Stimulated activated CD4-positive, alpha-beta T cell treated with anti-CD3 and anti-CD28 coated beads, Interleukin-1b, Interleukin-23, amount 100 ng/mL, for 4 hours (primary cell): ENCODE results near the gene SEMA5A.
"Not testable (repeated sequence)": the region's sequence is repeated elsewhere in the genome, so short reads cannot be mapped to it uniquely, and the experiment has no call there.

ENCODE experiments used
- DNase-seq, 2 donors: peaks; one replicate each; pipeline ENCODE4 v3.0.0-alpha.2; 2020; ENCODE audit warnings: low read depth in 2 of 2

SEMA5A gene

GRCh38 chr5:9440517-9440916 is 105.4 kb downstream of the SEMA5A start:
- DNase-seq: no peak

DNA sequence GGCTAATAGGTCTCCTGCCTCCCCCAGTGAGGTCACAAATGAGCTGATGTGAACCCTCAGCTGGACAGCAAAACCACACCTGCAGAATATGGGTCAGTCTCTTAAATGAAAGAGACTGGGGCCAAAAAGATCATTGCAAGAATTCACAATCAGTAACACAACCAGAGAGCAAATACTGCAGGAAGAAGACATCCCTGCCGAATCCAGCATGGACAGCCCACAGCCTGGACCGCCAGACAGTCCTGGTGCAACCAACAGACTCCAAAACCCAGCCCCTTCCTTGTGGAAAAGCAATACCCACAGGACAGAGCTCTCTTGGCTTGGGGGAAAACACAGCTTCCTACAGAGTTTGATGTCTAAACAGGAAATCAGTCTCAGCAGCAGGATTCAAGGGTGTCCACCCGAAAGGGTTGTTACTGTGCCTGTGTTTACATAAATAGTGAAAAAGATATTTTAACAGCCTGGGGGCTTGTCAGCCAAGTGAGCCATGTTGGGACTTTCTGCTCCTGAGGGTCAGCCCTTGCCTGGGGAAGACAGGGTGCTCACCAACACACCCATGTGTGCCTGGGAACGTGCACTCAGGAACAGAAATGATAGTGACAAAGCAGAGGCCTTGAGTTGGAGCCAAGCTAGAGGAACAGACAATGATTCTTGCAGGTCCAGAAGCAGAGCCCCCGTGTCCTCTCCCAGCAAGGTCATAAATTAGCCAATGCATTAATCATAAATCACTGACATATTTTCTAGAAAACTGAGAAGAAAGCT is 106.2 kb downstream of the SEMA5A start:
- no peak for DNase-seq

DNA sequence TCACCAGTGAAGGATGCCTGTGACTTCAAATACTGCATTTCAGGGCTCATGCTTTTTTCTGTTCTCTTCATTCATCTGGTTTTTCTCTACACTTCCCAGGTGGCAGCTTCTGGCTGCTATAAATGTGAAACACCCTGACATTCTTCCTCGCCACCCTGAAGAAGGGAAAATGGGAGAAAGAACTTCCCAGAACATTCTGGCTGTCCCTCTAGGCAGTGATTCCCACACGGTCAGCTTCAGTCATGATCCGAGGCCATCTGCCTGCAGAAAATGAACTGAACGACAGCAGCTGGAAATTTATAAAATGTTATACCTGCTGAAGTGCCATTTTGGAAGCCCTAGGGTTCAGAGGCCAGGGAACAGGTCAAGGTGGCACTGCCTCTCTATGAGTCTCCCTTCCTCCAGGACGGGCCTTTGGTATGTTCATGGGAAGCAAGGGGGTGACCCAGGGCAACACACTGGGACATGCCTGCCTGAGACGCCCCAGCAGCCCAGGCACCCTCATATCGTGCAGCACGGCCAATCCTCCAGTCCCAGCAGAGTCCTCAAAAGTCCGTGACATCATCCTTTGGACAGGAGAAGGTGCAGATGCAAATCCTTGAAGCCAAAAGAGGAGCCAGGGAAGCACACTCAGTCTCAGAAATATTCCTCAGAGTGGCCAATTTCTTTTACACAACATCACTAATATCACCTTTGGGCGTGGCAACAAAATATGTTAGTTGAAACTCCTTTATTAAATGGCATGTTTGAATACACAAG is 107.1 kb downstream of the SEMA5A start:
- no peak for DNase-seq

DNA sequence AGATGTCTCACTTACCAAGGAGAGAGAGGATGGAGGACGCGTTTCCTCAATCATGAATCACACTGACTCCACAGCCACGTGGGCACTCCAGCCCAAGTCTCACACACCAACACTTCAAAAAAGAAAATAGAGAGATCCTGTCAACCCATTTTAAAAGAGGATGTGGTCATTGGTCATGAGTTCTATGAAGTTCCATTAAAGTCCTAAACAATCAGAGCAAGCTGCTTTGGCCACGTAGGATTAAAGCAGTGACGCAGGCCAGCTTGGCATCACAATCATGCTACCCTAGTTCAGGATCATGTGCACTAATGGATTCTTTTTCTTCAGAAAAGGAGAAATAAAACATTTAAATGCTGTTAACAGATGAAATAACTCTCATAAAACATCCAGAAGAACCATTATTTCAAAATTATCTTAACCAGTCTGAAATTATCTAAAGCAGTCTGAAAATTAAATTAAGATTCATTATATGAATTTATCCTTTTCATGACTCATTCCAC is 108.1 kb downstream of the SEMA5A start:
- DNase-seq: no peak

GRCh38 chr5:9431496-9432258 is 114.2 kb downstream of the SEMA5A start:
- no peak for DNase-seq

- DNase-seq: no peak
Measured at GRCh38 chr5:9431151-9431495, 114.8 kb downstream of the SEMA5A start.

DNA sequence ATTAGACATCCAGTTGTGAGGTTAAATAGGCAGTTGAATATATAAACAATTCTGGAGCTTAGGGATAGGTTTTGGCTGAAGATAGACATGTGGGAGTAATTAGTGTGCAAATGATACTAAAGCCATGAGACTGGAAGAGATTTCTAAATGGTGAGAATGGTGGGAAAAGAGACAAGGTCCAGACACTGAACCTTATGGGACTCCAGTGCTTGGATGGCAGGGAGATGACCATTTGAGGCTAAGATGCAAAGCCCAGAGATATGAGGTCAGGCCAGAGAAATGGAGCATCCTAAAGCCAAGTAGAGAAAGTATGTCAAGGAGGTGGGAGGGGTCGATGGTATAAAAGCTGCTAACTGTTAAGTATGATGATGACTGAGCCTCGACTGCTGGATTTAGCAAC is 115.6 kb downstream of the SEMA5A start:
- no peak for DNase-seq

- DNase-seq: no peak
Measured at GRCh38 chr5:9429691-9430215, 116.1 kb downstream of the SEMA5A start.

DNA sequence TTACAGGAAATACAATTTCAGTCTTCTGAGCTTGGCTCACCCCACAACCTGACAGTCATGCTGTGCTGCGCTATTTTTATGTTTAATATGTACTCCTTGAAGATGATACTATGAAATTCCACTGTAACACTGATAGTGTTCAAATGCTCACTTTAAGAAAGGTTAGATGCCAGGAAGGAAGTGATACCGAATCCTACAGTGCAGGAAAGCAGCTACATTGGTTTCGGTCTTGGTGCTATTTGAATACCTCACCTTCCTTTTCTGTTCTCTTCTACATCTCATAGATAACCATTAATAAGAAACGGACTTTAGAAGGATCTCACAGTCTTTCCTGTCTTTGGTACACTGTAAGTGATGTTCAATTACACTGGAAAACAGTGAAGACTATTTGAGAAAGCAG is 117.6 kb downstream of the SEMA5A start:
- DNase-seq: no peak

DNA sequence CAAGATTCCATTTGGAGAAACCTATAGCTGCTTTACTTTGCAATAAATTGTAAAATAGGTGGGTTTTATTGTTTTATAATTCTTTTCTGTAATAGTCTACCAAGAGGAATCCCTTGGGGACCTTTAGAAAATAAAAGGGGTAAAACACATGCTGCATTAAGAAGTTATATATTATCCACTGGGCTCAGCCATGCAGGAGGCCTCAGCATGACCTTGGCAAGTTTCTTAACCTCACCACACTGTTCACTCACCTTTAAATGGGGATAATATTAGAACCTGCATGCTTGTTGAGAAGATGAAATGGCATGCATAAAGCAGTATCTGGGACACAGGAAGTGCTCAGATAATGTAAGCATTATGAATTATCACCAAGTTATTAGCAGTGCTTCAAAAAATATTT is 120.2 kb downstream of the SEMA5A start:
- no peak for DNase-seq

DNA sequence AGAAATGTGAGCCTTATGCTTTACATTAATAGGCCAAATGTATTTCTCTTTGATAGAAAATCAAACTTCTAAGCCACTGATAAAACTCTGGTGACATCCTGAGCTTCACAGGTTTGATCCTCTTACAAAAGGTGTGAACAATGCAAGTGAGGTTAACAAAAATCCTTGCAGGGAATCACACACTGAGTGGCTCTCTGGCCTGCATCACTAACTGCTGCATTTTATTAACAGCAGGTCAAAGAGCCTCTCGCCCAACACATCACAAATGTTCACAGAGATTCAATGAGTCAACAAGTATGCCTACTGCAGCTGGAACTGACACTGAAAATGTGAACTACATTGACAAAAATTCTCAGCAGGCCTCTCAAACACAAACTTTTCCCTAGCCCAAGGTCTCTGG is 122.3 kb downstream of the SEMA5A start:
- DNase-seq: no peak

GRCh38 chr5:9421884-9422283 is 124.0 kb downstream of the SEMA5A start:
- no peak for DNase-seq

- no peak for DNase-seq
Measured at GRCh38 chr5:9419794-9420193, 126.1 kb downstream of the SEMA5A start.

- no peak for DNase-seq
Measured at GRCh38 chr5:9415566-9415965, 130.3 kb downstream of the SEMA5A start.

- DNase-seq: no peak
Measured at GRCh38 chr5:9415091-9415490, 130.8 kb downstream of the SEMA5A start.

GRCh38 chr5:9411142-9411541 is 134.7 kb downstream of the SEMA5A start:
- DNase-seq: no peak

GRCh38 chr5:9409413-9409960 is 136.4 kb downstream of the SEMA5A start:
- no peak for DNase-seq

DNA sequence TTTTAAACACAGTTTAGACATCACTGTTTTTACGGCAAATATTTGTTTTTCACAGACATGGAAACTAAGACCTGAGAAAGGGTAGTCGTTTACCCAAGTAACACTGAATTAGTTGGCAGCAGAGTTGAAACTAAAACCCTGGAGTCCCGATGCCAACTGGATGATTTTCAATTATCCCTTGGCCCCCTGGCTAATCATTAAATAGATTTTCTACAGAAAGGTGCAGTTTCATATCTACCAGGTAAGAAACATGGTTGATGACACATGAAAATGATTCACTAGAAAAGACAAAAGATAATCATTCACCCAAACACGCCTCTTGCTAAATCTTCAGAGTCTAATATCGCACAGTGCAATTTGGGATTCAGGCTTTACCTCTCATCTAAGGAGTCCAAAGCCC is 136.9 kb downstream of the SEMA5A start:
- no peak for DNase-seq

GRCh38 chr5:9405196-9405754 is 140.6 kb downstream of the SEMA5A start:
- DNase-seq: no peak

DNA sequence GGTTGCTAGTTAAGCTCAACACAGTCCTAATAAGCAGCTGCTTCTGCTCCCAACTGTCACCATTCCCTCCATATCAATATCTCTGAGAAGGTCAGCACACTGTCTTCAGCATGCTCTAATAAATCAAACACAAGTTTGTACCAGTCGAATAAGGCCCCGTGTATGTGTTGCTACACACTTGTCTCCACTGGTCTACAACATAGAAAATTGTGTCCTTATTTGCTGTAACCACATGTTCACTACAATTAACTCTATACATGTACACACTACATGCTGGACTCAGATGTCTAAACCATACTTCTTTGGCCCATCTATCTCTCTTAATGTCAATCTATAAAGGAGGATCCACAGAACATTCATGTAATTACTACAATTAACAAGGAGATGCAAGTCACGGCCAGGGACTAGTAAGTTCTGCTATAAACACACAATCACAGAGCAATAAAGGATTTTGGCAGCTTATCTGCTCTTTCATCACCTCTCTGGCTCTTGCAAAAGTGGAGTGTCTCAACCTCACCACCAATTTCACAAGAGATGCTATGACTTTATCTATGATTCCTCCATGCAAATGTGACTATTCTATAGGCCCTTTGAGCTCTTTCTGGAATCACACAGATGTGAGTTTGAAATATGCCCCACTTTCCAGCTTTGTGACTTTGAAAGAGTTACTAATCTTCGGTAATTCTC is 143.9 kb downstream of the SEMA5A start:
- no peak for DNase-seq

- DNase-seq: not testable (repeated sequence)
Measured at GRCh38 chr5:9399783-9400182, 146.1 kb downstream of the SEMA5A start.
